Stimulated activated naive CD8-positive, alpha-beta T cell treated with anti-CD3 and anti-CD28 coated beads, Interleukin-15, Interleukin-2, amounts not matched to agents 100 ng/mL and 50 ng/mL, for 24 hours (primary cell): ENCODE measurements around the gene ULK4.
"Not testable (repeated sequence)": the region's sequence is repeated elsewhere in the genome, so short reads cannot be mapped to it uniquely, and the experiment has no call there.

Source experiments
- H3K27ac Mint-ChIP-seq: one replicate; pipeline ENCODE4 v1.8.0; 2021; ENCODE audit warnings: mild to moderate bottlenecking, mixed read lengths
- H3K27me3 Mint-ChIP-seq: one replicate; pipeline ENCODE4 v1.8.0; 2021; ENCODE audit warnings: mixed read lengths
- H3K36me3 Mint-ChIP-seq: one replicate; pipeline ENCODE4 v1.8.0; 2021; ENCODE audit warnings: low read depth, mixed read lengths
- H3K4me1 Mint-ChIP-seq: one replicate; pipeline ENCODE4 v1.8.0; 2021; ENCODE audit warnings: low read depth, mixed read lengths
- H3K4me3 Mint-ChIP-seq: one replicate; pipeline ENCODE4 v1.8.0; 2021; ENCODE audit warnings: mild to moderate bottlenecking, mixed read lengths
- H3K9me3 Mint-ChIP-seq: one replicate; pipeline ENCODE4 v1.8.0; 2021; ENCODE audit warnings: mixed read lengths

ULK4 gene

GRCh38 chr3:41863024-41863423, 98.9 kb downstream of the ULK4 start:
- H3K4me1 Mint-ChIP-seq = no peaks in the 10 kb centered on the region
- H3K36me3 Mint-ChIP-seq = peaks cover 17% of the 10 kb centered on the region
- no peak overlapping the region for H3K4me3 Mint-ChIP-seq
- H3K9me3 Mint-ChIP-seq = peaks cover 16% of the 10 kb centered on the region
- H3K27ac Mint-ChIP-seq = no peak overlapping the region
- no peaks in the 10 kb centered on the region for H3K27me3 Mint-ChIP-seq

GRCh38 chr3:41860489-41860888, 101.4 kb downstream of the ULK4 start:
- H3K4me3 Mint-ChIP-seq, H3K27me3 Mint-ChIP-seq, H3K4me1 Mint-ChIP-seq, H3K27ac Mint-ChIP-seq: not testable (repeated sequence)
- H3K36me3 Mint-ChIP-seq = peaks cover 17% of the 10 kb centered on the region
- peaks cover 16% of the 10 kb centered on the region for H3K9me3 Mint-ChIP-seq

GRCh38 chr3:41854956-41855355, 106.9 kb downstream of the ULK4 start:
- no peaks in the 10 kb centered on the region for H3K27me3 Mint-ChIP-seq
- no peak overlapping the region for H3K4me3 Mint-ChIP-seq
- no peaks in the 10 kb centered on the region for H3K4me1 Mint-ChIP-seq
- H3K9me3 Mint-ChIP-seq = peaks cover 7% of the 10 kb centered on the region
- peaks cover 10% of the 10 kb centered on the region for H3K36me3 Mint-ChIP-seq
- H3K27ac Mint-ChIP-seq = no peak overlapping the region

- no peaks in the 10 kb centered on the region for H3K27me3 Mint-ChIP-seq
- no peak overlapping the region for H3K27ac Mint-ChIP-seq
- H3K4me1 Mint-ChIP-seq = peaks cover 8% of the 10 kb centered on the region
- H3K9me3 Mint-ChIP-seq = peaks cover under 1% of the 10 kb centered on the region
- H3K4me3 Mint-ChIP-seq = no peak overlapping the region
- H3K36me3 Mint-ChIP-seq = peaks cover 4% of the 10 kb centered on the region
Observed at GRCh38 chr3:41853540-41854196, 108.2 kb downstream of the ULK4 start.

- Mint-ChIP-seq H3K27ac (peak overlapping the region; percentile 41), H3K27me3 (no peaks in the 10 kb centered on the region), H3K4me3 (no peak overlapping the region), H3K9me3 (no peaks in the 10 kb centered on the region), H3K36me3 (peaks cover 4% of the 10 kb centered on the region), H3K4me1 (peaks cover 23% of the 10 kb centered on the region)
Observed at GRCh38 chr3:41848753-41849574, 112.9 kb downstream of the ULK4 start.

- no peak overlapping the region for H3K4me3 Mint-ChIP-seq
- peaks cover 5% of the 10 kb centered on the region for H3K9me3 Mint-ChIP-seq
- H3K4me1 Mint-ChIP-seq = peaks cover 23% of the 10 kb centered on the region
Observed at GRCh38 chr3:41847679-41848078, 114.2 kb downstream of the ULK4 start.

GRCh38 chr3:41846850-41847249, 115.1 kb downstream of the ULK4 start:
- peaks cover 10% of the 10 kb centered on the region for H3K9me3 Mint-ChIP-seq
- H3K27me3 Mint-ChIP-seq = no peaks in the 10 kb centered on the region
- H3K36me3 Mint-ChIP-seq = peaks cover 20% of the 10 kb centered on the region
- peaks cover 23% of the 10 kb centered on the region for H3K4me1 Mint-ChIP-seq
- no peak overlapping the region for H3K27ac Mint-ChIP-seq
- H3K4me3 Mint-ChIP-seq = no peak overlapping the region

More at GRCh38 chr3:41847679-41848078, 114.2 kb downstream of the ULK4 start:
- Mint-ChIP-seq H3K27ac (no peak overlapping the region), H3K27me3 (no peaks in the 10 kb centered on the region), H3K36me3 (peaks cover 16% of the 10 kb centered on the region)

- Mint-ChIP-seq H3K27ac (no peak overlapping the region), H3K4me3 (no peak overlapping the region), H3K27me3 (no peaks in the 10 kb centered on the region), H3K4me1 (peaks cover 23% of the 10 kb centered on the region), H3K36me3 (peaks cover 25% of the 10 kb centered on the region), H3K9me3 (peaks cover 10% of the 10 kb centered on the region)
Observed at GRCh38 chr3:41845826-41846225, 116.1 kb downstream of the ULK4 start.

GRCh38 chr3:41844256-41844655, 117.6 kb downstream of the ULK4 start:
- not testable (repeated sequence) for H3K27me3 Mint-ChIP-seq, H3K4me3 Mint-ChIP-seq, H3K27ac Mint-ChIP-seq
- Mint-ChIP-seq H3K4me1 (peaks cover 21% of the 10 kb centered on the region), H3K36me3 (peaks cover 25% of the 10 kb centered on the region), H3K9me3 (peaks cover 10% of the 10 kb centered on the region)

GRCh38 chr3:41840936-41841668, 120.8 kb downstream of the ULK4 start:
- H3K4me1 Mint-ChIP-seq = peaks cover 20% of the 10 kb centered on the region
- H3K27me3 Mint-ChIP-seq, H3K27ac Mint-ChIP-seq, H3K4me3 Mint-ChIP-seq: not testable (repeated sequence)
- peaks cover 29% of the 10 kb centered on the region for H3K36me3 Mint-ChIP-seq
- peaks cover 10% of the 10 kb centered on the region for H3K9me3 Mint-ChIP-seq

- Mint-ChIP-seq H3K4me3 (no peak overlapping the region), H3K4me1 (peaks cover 20% of the 10 kb centered on the region), H3K36me3 (peaks cover 30% of the 10 kb centered on the region), H3K9me3 (no peaks in the 10 kb centered on the region), H3K27me3 (no peaks in the 10 kb centered on the region), H3K27ac (no peak overlapping the region)
Observed at GRCh38 chr3:41836360-41837134, 125.4 kb downstream of the ULK4 start.

GRCh38 chr3:41833628-41834027, 128.3 kb downstream of the ULK4 start:
- peaks cover 20% of the 10 kb centered on the region for H3K4me1 Mint-ChIP-seq
- H3K36me3 Mint-ChIP-seq = peaks cover 27% of the 10 kb centered on the region
- H3K27ac Mint-ChIP-seq = no peak overlapping the region
- H3K4me3 Mint-ChIP-seq = no peak overlapping the region
- H3K9me3 Mint-ChIP-seq = no peaks in the 10 kb centered on the region
- no peaks in the 10 kb centered on the region for H3K27me3 Mint-ChIP-seq

- peaks cover 11% of the 10 kb centered on the region for H3K36me3 Mint-ChIP-seq
- no peak overlapping the region for H3K4me3 Mint-ChIP-seq
- no peaks in the 10 kb centered on the region for H3K27me3 Mint-ChIP-seq
- no peaks in the 10 kb centered on the region for H3K4me1 Mint-ChIP-seq
- no peaks in the 10 kb centered on the region for H3K9me3 Mint-ChIP-seq
- no peak overlapping the region for H3K27ac Mint-ChIP-seq
Observed at GRCh38 chr3:41819236-41819635, 142.7 kb downstream of the ULK4 start.

- no peak overlapping the region for H3K4me3 Mint-ChIP-seq
- H3K27ac Mint-ChIP-seq = no peak overlapping the region
- H3K36me3 Mint-ChIP-seq = peaks cover 23% of the 10 kb centered on the region
Observed at GRCh38 chr3:41808618-41809017, 153.3 kb downstream of the ULK4 start.

More at GRCh38 chr3:41808618-41809017, 153.3 kb downstream of the ULK4 start:
- Mint-ChIP-seq H3K4me1 (no peaks in the 10 kb centered on the region), H3K27me3 (no peaks in the 10 kb centered on the region), H3K9me3 (peaks cover 3% of the 10 kb centered on the region)
